ENCODE results near the gene PLEKHM3. TPM values are rescaled to one million over a fixed set of nuclear protein-coding genes. Genes with fewer than 3 reads are reported as not detected.
A peak's percentile ranks its signal among the peaks of the same experiment; 100 is the strongest.

PLEKHM3 gene
- total and polyA plus RNA-seq, 4 experiments from 2014 or later, result 2.9 to 16.1 (median 9.3) TPM

DNA sequence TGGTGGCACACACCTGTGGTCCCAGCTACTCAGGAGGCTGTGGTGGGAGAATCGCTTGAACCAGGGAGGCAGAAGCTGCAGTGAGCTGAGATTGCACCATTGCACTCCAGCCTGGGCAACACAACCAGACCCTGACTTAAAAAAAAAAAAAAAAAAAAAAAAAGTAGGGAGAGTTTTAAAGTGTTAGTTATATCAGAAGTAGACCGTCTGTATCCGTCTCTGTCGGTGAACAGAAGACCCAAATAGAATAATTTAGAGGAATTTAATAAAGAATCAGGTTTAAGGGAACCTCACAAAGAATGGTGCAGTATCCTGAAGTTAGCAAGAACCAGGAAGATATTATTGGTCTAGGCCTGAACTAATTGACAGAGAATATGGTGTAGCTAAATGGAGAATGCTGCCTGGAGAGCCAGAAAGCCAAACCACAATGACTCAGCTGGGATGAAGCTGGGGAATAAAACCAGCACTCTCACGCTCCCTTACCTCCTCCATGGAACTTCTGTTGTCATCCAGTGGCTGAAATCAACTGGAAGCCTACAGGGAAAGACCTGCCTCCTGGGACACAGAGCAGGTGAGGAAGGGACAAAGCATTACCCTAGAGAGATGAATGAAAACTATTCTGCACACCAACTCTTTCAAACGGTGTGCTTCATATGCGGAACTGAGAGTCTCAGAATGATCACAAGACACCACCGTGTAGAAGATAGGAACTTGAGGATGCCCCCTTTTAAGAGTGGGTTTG, 39.1 kb upstream of the PLEKHM3 start:
- H3K27ac ChIP-seq (ENCODE audit: low read depth, low read length), result no peak overlapping the region

DNA sequence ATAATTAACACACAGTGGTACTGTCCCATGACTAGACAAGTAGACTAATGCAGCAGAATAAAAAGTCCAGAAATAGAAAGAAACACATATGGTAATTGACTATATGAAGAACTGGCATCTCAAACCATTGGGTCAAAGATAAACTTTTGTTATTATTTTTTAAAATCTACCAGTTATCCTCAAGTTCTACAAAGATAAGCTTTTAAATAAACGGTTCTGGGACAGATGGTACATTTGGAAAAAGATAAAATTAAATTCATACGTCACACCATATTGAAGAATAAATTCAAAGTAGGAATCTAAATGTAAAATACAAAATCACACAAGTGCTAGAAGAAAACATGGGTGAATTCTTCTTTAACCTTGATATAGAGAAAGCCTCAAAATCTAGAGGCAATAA, 37.6 kb upstream of the PLEKHM3 start:
- H3K4me1 ChIP-seq (ENCODE audit: insufficient read depth, low read length), result no peaks in the 10 kb centered on the region
- Mint-ChIP-seq H3K9me3 (no peaks in the 10 kb centered on the region), H3K4me1 (no peaks in the 10 kb centered on the region), H3K4me3 (no peak overlapping the region), H3K27me3 (peaks cover 4 to 9% of the 10 kb centered on the region in 2 donors), H3K36me3 (no peaks in the 10 kb centered on the region), H3K27ac (no peak overlapping the region)
- POLR2A ChIA-PET (ENCODE audit: partially characterized antibody), result no interaction called here
- no peak overlapping the region for H3K27ac ChIP-seq (ENCODE audit: low read depth, low read length)
- H3K36me3 ChIP-seq (ENCODE audit: insufficient read depth, low read length), result no peaks in the 10 kb centered on the region
- H3K4me3 ChIP-seq (ENCODE audit: low read length in 2 of 2), result no peak overlapping the region
- DNase-seq, result no peak
- CTCF ChIA-PET (ENCODE audit: partially characterized antibody), result interaction anchor here (1.3 kb wide), 2 partner anchors 9 to 12 kb away, joined by 3 to 4 read pairs; no protein-coding TSS in a partner anchor
- intact Hi-C loops (cut with micrococcal nuclease), result no loop called here
- no peaks in the 10 kb centered on the region for H3K27me3 ChIP-seq (ENCODE audit: insufficient read depth, low read length)
- H3K9me3 ChIP-seq (ENCODE audit: control insufficient read depth in 1 of 2, low read length in 2 of 2), result no peaks in the 10 kb centered on the region

More for the DNA sequence above, 39.1 kb upstream of the PLEKHM3 start:
- Histone ChIP-seq H3K9me3 (ENCODE audit: control insufficient read depth in 1 of 2, low read length in 2 of 2) (no peaks in the 10 kb centered on the region), H3K4me1 (ENCODE audit: insufficient read depth, low read length) (no peaks in the 10 kb centered on the region), H3K27me3 (ENCODE audit: insufficient read depth, low read length) (no peaks in the 10 kb centered on the region), H3K4me3 (ENCODE audit: low read length in 2 of 2) (no peak overlapping the region), H3K36me3 (ENCODE audit: insufficient read depth, low read length) (no peaks in the 10 kb centered on the region)
- CTCF ChIA-PET (ENCODE audit: partially characterized antibody), result interaction anchor here (0.7 to 1.3 kb wide), 4 partner anchors 8 to 173 kb away, joined by 3 to 4 read pairs (median 4); no protein-coding TSS in a partner anchor
- POLR2A ChIA-PET (ENCODE audit: partially characterized antibody), result no interaction called here
- Mint-ChIP-seq H3K4me3 (no peak overlapping the region), H3K27me3 (peaks cover 4 to 9% of the 10 kb centered on the region in 2 donors), H3K4me1 (no peaks in the 10 kb centered on the region), H3K27ac (peak overlapping the region in 1 of 7 donors; percentile 62), H3K9me3 (no peaks in the 10 kb centered on the region), H3K36me3 (no peaks in the 10 kb centered on the region)
- no peak for DNase-seq
- intact Hi-C loops (cut with micrococcal nuclease), result no loop called here

DNA sequence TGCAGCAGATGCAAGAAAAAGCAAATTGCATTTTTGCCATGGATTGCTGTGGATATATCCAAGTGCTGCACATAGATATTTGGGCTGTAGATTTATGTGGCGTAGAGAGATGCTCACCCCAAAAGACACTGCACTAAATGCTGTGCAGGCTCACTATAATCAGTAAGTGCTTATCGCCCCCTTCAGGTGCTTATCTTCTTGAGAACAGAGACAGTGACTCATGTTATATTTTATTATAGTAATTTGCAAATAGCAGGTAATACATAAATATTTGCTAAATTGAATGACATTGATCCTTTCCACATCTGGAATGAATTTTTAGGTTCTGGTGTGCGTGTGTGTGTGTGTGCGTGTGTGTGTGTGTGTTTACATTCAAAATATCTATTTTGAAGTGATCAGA, 36.8 kb upstream of the PLEKHM3 start:
- intact Hi-C loops (cut with micrococcal nuclease), result no loop called here
- peaks cover 4 to 11% of the 10 kb centered on the region in 2 donors for H3K27me3 Mint-ChIP-seq

DNA sequence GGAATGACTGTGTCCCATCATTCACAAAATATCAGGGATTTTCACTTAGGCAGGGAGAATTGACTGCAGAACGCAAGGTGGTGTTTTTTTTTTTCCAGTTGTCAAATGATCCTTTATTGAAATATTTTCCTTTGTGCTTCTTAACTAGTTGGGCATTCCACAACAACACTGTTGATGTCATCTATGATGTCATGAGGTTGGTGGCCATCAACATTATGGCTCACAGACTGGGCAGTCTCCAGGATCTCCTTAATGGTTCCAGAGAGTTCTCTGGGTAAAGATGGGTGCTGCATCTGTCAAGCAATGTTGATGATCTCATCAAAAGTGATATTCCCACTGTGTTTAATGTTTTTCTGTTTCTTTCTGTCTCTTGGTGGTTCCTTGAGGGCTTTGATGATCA, 31.8 kb upstream of the PLEKHM3 start:
- H3K27me3 Mint-ChIP-seq, result peaks cover 10 to 14% of the 10 kb centered on the region in 2 donors
- Histone ChIP-seq H3K27me3 (ENCODE audit: insufficient read depth, low read length) (no peaks in the 10 kb centered on the region), H3K4me3 (ENCODE audit: low read length in 2 of 2) (no peak overlapping the region), H3K4me1 (ENCODE audit: insufficient read depth, low read length) (no peaks in the 10 kb centered on the region), H3K9me3 (ENCODE audit: control insufficient read depth in 1 of 2, low read length in 2 of 2) (no peaks in the 10 kb centered on the region), H3K36me3 (ENCODE audit: insufficient read depth, low read length) (no peaks in the 10 kb centered on the region), H3K27ac (ENCODE audit: low read depth, low read length) (no peak overlapping the region)
- CTCF ChIA-PET (ENCODE audit: partially characterized antibody), result no interaction called here
- no peak overlapping the region for H3K27ac Mint-ChIP-seq
- DNase-seq, result no peak
- peaks cover 0 to 2% (median 0%) of the 10 kb centered on the region in 8 donors for H3K9me3 Mint-ChIP-seq
- no peaks in the 10 kb centered on the region for H3K36me3 Mint-ChIP-seq
- no peaks in the 10 kb centered on the region for H3K4me1 Mint-ChIP-seq
- intact Hi-C loops (cut with micrococcal nuclease), result no loop called here
- POLR2A ChIA-PET (ENCODE audit: partially characterized antibody), result no interaction called here
- no peak overlapping the region for H3K4me3 Mint-ChIP-seq

More for the DNA sequence above, 36.8 kb upstream of the PLEKHM3 start:
- H3K36me3 ChIP-seq (ENCODE audit: insufficient read depth, low read length), result no peaks in the 10 kb centered on the region
- H3K4me1 Mint-ChIP-seq, result no peaks in the 10 kb centered on the region
- H3K9me3 Mint-ChIP-seq, result no peaks in the 10 kb centered on the region
- H3K36me3 Mint-ChIP-seq, result no peaks in the 10 kb centered on the region
- H3K4me3 Mint-ChIP-seq, result no peak overlapping the region
- H3K27ac Mint-ChIP-seq, result no peak overlapping the region
- no peaks in the 10 kb centered on the region for H3K27me3 ChIP-seq (ENCODE audit: insufficient read depth, low read length)
- POLR2A ChIA-PET (ENCODE audit: partially characterized antibody), result no interaction called here
- H3K4me1 ChIP-seq (ENCODE audit: insufficient read depth, low read length), result no peaks in the 10 kb centered on the region
- no peaks in the 10 kb centered on the region for H3K9me3 ChIP-seq (ENCODE audit: control insufficient read depth in 1 of 2, low read length in 2 of 2)
- H3K27ac ChIP-seq (ENCODE audit: low read depth, low read length), result no peak overlapping the region
- DNase-seq, result peak in 4 of 5 donors; percentile 6 to 13 (median 8)
- H3K4me3 ChIP-seq (ENCODE audit: low read length in 2 of 2), result no peak overlapping the region
- CTCF ChIA-PET (ENCODE audit: partially characterized antibody), result no interaction called here

- intact Hi-C loops (cut with micrococcal nuclease), result no loop called here
- H3K36me3 Mint-ChIP-seq, result no peaks in the 10 kb centered on the region
- DNase-seq, result no peak
- Histone ChIP-seq H3K4me1 (ENCODE audit: insufficient read depth, low read length) (no peaks in the 10 kb centered on the region), H3K27ac (ENCODE audit: low read depth, low read length) (no peak overlapping the region), H3K9me3 (ENCODE audit: control insufficient read depth in 1 of 2, low read length in 2 of 2) (no peaks in the 10 kb centered on the region), H3K36me3 (ENCODE audit: insufficient read depth, low read length) (no peaks in the 10 kb centered on the region), H3K27me3 (ENCODE audit: insufficient read depth, low read length) (no peaks in the 10 kb centered on the region), H3K4me3 (ENCODE audit: low read length in 2 of 2) (no peak overlapping the region)
- no peak overlapping the region for H3K27ac Mint-ChIP-seq
- H3K4me1 Mint-ChIP-seq, result no peaks in the 10 kb centered on the region
- POLR2A ChIA-PET (ENCODE audit: partially characterized antibody), result no interaction called here
- peaks cover 0 to 2% (median 0%) of the 10 kb centered on the region in 8 donors for H3K9me3 Mint-ChIP-seq
- CTCF ChIA-PET (ENCODE audit: partially characterized antibody), result interaction anchor here (1.4 kb wide), 1 partner anchor 10 kb away, joined by 3 read pairs; no protein-coding TSS in a partner anchor
- peaks cover 8 to 10% of the 10 kb centered on the region in 2 donors for H3K27me3 Mint-ChIP-seq
- no peak overlapping the region for H3K4me3 Mint-ChIP-seq
Measured at GRCh38 chr2:208049441-208049840, 24.1 kb upstream of the PLEKHM3 start.

GRCh38 chr2:208049006-208049405, 23.7 kb upstream of the PLEKHM3 start:
- Mint-ChIP-seq H3K36me3 (no peaks in the 10 kb centered on the region), H3K4me3 (no peak overlapping the region), H3K27ac (no peak overlapping the region), H3K4me1 (no peaks in the 10 kb centered on the region), H3K27me3 (peaks cover 8 to 10% of the 10 kb centered on the region in 2 donors), H3K9me3 (peaks cover 0 to 2% (median 0%) of the 10 kb centered on the region in 8 donors)
- H3K4me3 ChIP-seq (ENCODE audit: low read length in 2 of 2), result no peak overlapping the region
- no peaks in the 10 kb centered on the region for H3K27me3 ChIP-seq (ENCODE audit: insufficient read depth, low read length)
- no peak for DNase-seq
- H3K9me3 ChIP-seq (ENCODE audit: control insufficient read depth in 1 of 2, low read length in 2 of 2), result no peaks in the 10 kb centered on the region
- no peaks in the 10 kb centered on the region for H3K4me1 ChIP-seq (ENCODE audit: insufficient read depth, low read length)
- POLR2A ChIA-PET (ENCODE audit: partially characterized antibody), result no interaction called here
- no peak overlapping the region for H3K27ac ChIP-seq (ENCODE audit: low read depth, low read length)
- intact Hi-C loops (cut with micrococcal nuclease), result no loop called here
- CTCF ChIA-PET (ENCODE audit: partially characterized antibody), result interaction anchor here (1.4 kb wide), 1 partner anchor 10 kb away, joined by 3 read pairs; no protein-coding TSS in a partner anchor
- no peaks in the 10 kb centered on the region for H3K36me3 ChIP-seq (ENCODE audit: insufficient read depth, low read length)

DNA sequence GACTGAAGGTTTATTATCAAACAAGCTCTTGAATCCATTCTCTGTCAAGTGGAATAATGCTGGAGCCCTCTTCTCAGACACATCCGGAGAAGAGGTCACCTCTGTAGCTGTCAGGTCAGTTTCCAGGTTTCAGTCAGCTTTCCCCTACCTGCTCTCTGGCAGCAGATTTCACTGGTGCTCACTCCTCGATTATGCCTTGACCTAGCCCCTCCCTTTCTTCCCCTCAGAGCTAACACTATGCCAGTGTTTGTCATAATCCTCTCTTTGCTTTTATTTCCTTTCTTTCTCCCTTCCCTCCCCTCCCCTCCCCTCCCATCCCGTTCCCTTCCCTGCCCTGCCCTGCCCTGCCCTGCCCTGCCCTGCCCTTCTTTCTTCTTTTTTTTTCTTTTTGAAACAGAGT, 22.5 kb upstream of the PLEKHM3 start:
- H3K27me3 Mint-ChIP-seq, result peaks cover 8 to 11% of the 10 kb centered on the region in 2 donors
- no peaks in the 10 kb centered on the region for H3K4me1 Mint-ChIP-seq
- H3K9me3 Mint-ChIP-seq, result peaks cover 0 to 1% (median 0%) of the 10 kb centered on the region in 8 donors
- no peak overlapping the region for H3K4me3 ChIP-seq (ENCODE audit: low read length in 2 of 2)
- intact Hi-C loops (cut with micrococcal nuclease), result no loop called here
- no peak overlapping the region for H3K4me3 Mint-ChIP-seq
- H3K27ac Mint-ChIP-seq, result no peak overlapping the region
- no peaks in the 10 kb centered on the region for H3K36me3 Mint-ChIP-seq
- CTCF ChIA-PET (ENCODE audit: partially characterized antibody), result interaction anchor here (1.3 to 1.4 kb wide), 2 partner anchors 19 to 22 kb away, joined by 3 read pairs; partner anchors contain the start of gene PLEKHM3
- POLR2A ChIA-PET (ENCODE audit: partially characterized antibody), result no interaction called here
- DNase-seq, result no peak
- no peaks in the 10 kb centered on the region for H3K4me1 ChIP-seq (ENCODE audit: insufficient read depth, low read length)
- H3K27me3 ChIP-seq (ENCODE audit: insufficient read depth, low read length), result no peaks in the 10 kb centered on the region
- H3K27ac ChIP-seq (ENCODE audit: low read depth, low read length), result no peak overlapping the region
- H3K9me3 ChIP-seq (ENCODE audit: control insufficient read depth in 1 of 2, low read length in 2 of 2), result no peaks in the 10 kb centered on the region
- no peaks in the 10 kb centered on the region for H3K36me3 ChIP-seq (ENCODE audit: insufficient read depth, low read length)

All from CD4-positive, alpha-beta memory T cell (primary cell).